Lower leg skin (tissue), 4 donors: ENCODE data around the gene SNX15. TPM values are rescaled to one million over a fixed set of nuclear protein-coding genes. Genes with fewer than 3 reads are reported as not detected.

ENCODE experiments used
- DNase-seq, 2 donors: peaks; one replicate each; pipeline ENCODE4 v3.0.0-alpha.2; 2019; ENCODE audit warnings: low spot score in 2 of 2
- H3K4me3 ChIP-seq: fragments of 200-600 bp; sonication (generic); 2 replicates; pipeline ENCODE4 v1.5.1; 2017; ENCODE audit warnings: mild to moderate bottlenecking, low read depth; ENCODE audit not compliant: poor library complexity, severe bottlenecking
- CTCF ChIP-seq, 3 donors: fragments of 450-650 bp; IDR thresholded peaks; one replicate each; pipeline ENCODE4 v1.5.1; 2016; ENCODE audit warnings: antibody characterized with exemption in 3 of 3, mild to moderate bottlenecking in 3 of 3, moderate library complexity in 2 of 3
- POLR2A ChIP-seq, 2 donors: fragments of 450-650 bp; IDR thresholded peaks; one replicate each; pipeline ENCODE4 v1.6.1; 2016 to 2017; ENCODE audit warnings: antibody characterized with exemption in 2 of 2, mild to moderate bottlenecking in 1 of 2, moderate library complexity in 1 of 2
- WGBS, 2 donors: methylation state at CpG; one replicate each; pipeline ENCODE4 v1.1.5; 2018; 5-methylcytosine and 5-hydroxymethylcytosine counted together
- intact Hi-C: fragments of 100-400 bp; cut with DNase I; formaldehyde crosslinking; loops from one replicate; pipeline ENCODE4 v1.15.0; 2023; ENCODE audit warnings: low total_unique reads
- total RNA-seq, 4 donors: library from RNA; depleted of rRNA; stranded (reverse); fragments of >200 nt; gene quantifications; one replicate each; pipeline ENCODE4 v1.1.0, GENCODE V29; 2016

Gene SNX15
- total RNA-seq, 4 donors from 2014 or later, result 16.9 to 48.0 (median 22.7) TPM

GRCh38 chr11:65058419-65059054 lies 31.3 kb downstream of the SNX15 start, which contains the start of gene NAALADL1:
Gene NAALADL1, minus strand, starts transcription at chr11:65058553. Its CDS starts 32 bp downstream, at chr11:65058521.
- no peak within 1 kb of the TSS for H3K4me3 ChIP-seq
- intact Hi-C loops, result no loop called here
- 84 to 90% methylated on average over 7 to 8 of the region's 8 CpGs for WGBS, 2 donors
- TF ChIP-seq POLR2A (IDR thresholded peaks at IDR 0.05) (no peak), CTCF (IDR thresholded peaks at IDR 0.05) (no peak)
- DNase-seq, result no peak

GRCh38 chr11:65059523-65059922 lies 32.3 kb downstream of the SNX15 start:
- 41 to 45% methylated on average over 3 of the region's 3 CpGs for WGBS, 2 donors
- TF ChIP-seq POLR2A (IDR thresholded peaks at IDR 0.05) (no peak), CTCF (IDR thresholded peaks at IDR 0.05) (no peak)
- intact Hi-C loops, result no loop called here
- no peak for DNase-seq
- no peak overlapping the region for H3K4me3 ChIP-seq

GRCh38 chr11:65059959-65060824 lies 33.0 kb downstream of the SNX15 start:
- intact Hi-C loops, result no loop called here
- TF ChIP-seq CTCF (IDR thresholded peaks at IDR 0.05) (no peak), POLR2A (IDR thresholded peaks at IDR 0.05) (no peak)
- no peak for DNase-seq
- 53 to 59% methylated on average over 10 of the region's 10 CpGs for WGBS, 2 donors
- no peak overlapping the region for H3K4me3 ChIP-seq

- DNase-seq, result no peak
- TF ChIP-seq POLR2A (IDR thresholded peaks at IDR 0.05) (no peak), CTCF (IDR thresholded peaks at IDR 0.05) (no peak)
- 65 to 74% methylated on average over 6 to 9 of the region's 9 CpGs for WGBS, 2 donors
- no peak overlapping the region for H3K4me3 ChIP-seq
- intact Hi-C loops, result no loop called here
These were observed 33.7 kb downstream of the SNX15 start for GRCh38 chr11:65060913-65061408.

- WGBS, 2 donors, result 78 to 79% methylated on average over 3 of the region's 3 CpGs
- no peak overlapping the region for H3K4me3 ChIP-seq
- DNase-seq, result no peak
- intact Hi-C loops, result no loop called here
- TF ChIP-seq POLR2A (IDR thresholded peaks at IDR 0.05) (no peak), CTCF (IDR thresholded peaks at IDR 0.05) (no peak)
These were observed 36.3 kb downstream of the SNX15 start for GRCh38 chr11:65063532-65063931.
